ENCODE measurements around the gene EIF3I.

DNA sequence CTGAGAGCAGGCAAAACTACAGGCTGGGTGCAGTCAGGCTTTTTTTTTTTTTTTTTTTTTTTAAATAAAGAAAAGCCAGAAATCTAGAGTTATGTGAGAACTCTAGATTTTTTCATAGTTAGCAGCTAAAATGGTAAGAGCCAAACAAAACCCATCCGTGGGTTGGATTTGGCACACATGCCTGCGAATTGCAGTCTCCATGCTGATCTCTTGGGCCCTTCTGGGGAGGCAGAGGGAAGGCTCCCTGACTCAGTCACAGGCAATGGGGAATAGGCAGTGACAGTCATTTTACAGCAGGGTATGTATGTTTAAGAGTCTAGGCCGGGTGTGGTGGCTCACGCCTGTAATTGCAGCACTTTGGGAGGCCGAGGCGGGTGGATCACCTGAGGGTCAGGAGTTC, 40.1 kb upstream of the EIF3I start:
- TF ChIP-seq, protein P1, sequence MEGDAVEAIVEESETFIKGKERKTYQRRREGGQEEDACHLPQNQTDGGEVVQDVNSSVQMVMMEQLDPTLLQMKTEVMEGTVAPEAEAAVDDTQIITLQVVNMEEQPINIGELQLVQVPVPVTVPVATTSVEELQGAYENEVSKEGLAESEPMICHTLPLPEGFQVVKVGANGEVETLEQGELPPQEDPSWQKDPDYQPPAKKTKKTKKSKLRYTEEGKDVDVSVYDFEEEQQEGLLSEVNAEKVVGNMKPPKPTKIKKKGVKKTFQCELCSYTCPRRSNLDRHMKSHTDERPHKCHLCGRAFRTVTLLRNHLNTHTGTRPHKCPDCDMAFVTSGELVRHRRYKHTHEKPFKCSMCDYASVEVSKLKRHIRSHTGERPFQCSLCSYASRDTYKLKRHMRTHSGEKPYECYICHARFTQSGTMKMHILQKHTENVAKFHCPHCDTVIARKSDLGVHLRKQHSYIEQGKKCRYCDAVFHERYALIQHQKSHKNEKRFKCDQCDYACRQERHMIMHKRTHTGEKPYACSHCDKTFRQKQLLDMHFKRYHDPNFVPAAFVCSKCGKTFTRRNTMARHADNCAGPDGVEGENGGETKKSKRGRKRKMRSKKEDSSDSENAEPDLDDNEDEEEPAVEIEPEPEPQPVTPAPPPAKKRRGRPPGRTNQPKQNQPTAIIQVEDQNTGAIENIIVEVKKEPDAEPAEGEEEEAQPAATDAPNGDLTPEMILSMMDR (conservative IDR thresholded peaks at IDR 0.05; ENCODE audit: low read depth in 2 of 2): no peak
- no peak for TF ChIP-seq EZH2 (IDR thresholded peaks at IDR 0.05; ENCODE audit: low read depth, unreplicated experiment)
- TF ChIP-seq, protein P2, sequence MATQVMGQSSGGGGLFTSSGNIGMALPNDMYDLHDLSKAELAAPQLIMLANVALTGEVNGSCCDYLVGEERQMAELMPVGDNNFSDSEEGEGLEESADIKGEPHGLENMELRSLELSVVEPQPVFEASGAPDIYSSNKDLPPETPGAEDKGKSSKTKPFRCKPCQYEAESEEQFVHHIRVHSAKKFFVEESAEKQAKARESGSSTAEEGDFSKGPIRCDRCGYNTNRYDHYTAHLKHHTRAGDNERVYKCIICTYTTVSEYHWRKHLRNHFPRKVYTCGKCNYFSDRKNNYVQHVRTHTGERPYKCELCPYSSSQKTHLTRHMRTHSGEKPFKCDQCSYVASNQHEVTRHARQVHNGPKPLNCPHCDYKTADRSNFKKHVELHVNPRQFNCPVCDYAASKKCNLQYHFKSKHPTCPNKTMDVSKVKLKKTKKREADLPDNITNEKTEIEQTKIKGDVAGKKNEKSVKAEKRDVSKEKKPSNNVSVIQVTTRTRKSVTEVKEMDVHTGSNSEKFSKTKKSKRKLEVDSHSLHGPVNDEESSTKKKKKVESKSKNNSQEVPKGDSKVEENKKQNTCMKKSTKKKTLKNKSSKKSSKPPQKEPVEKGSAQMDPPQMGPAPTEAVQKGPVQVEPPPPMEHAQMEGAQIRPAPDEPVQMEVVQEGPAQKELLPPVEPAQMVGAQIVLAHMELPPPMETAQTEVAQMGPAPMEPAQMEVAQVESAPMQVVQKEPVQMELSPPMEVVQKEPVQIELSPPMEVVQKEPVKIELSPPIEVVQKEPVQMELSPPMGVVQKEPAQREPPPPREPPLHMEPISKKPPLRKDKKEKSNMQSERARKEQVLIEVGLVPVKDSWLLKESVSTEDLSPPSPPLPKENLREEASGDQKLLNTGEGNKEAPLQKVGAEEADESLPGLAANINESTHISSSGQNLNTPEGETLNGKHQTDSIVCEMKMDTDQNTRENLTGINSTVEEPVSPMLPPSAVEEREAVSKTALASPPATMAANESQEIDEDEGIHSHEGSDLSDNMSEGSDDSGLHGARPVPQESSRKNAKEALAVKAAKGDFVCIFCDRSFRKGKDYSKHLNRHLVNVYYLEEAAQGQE (IDR thresholded peaks at IDR 0.05; ENCODE audit: unreplicated experiment): no peak
- TF ChIP-seq JUNB (IDR thresholded peaks at IDR 0.05; ENCODE audit: unreplicated experiment): no peak
- TF ChIP-seq EZH2phosphoT487 (IDR thresholded peaks at IDR 0.05; ENCODE audit: unreplicated experiment): no peak
- TF ChIP-seq POLR2AphosphoS5 (IDR thresholded peaks at IDR 0.05; ENCODE audit: low read depth): no peak
- no peak for TF ChIP-seq CREB1 (CRISPR knock-in tag; IDR thresholded peaks at IDR 0.05; ENCODE audit: low read depth)
- TF ChIP-seq ZNF114 (CRISPR knock-in tag; IDR thresholded peaks at IDR 0.05): no peak

Measured in GM23338 (cell line).